HEK293 (cell line): ENCODE data around the gene ARNT2.

ENCODE experiments used
- CTCF ChIA-PET: fragments of 350-600 bp; formaldehyde crosslinking; extraction: SDS; loops from one replicate; lab custom pipeline; 2021; ENCODE audit warnings: antibody characterized with exemption; lab: Yijun Ruan, JAX
- POLR2A ChIA-PET: fragments of 300-600 bp; formaldehyde crosslinking; extraction: SDS; loops from one replicate; lab custom pipeline; 2020; ENCODE audit warnings: antibody characterized with exemption, inconsistent platforms; lab: Yijun Ruan, JAX
- H3K27ac ChIP-seq: fragments of 200-500 bp; sonication (Bioruptor generic); 2 replicates; pipeline ENCODE4 v1.5.1; 2014; ENCODE audit warnings: low read depth, low read length, control low read depth, inconsistent platforms; ENCODE audit errors: extremely low read depth
- H3K36me3 ChIP-seq, 2 experiments: fragments of 200-500 bp in 1 of 2; sonication (Bioruptor generic) in 1 of 2; 1 replicate in 1 of 2; 2 replicates in 1 of 2; pipeline ENCODE4 v1.5.1; 2014 to 2017; ENCODE audit warnings: inconsistent platforms in 2 of 2, low read length in 2 of 2; ENCODE audit not compliant: control insufficient read depth in 2 of 2, insufficient read depth in 1 of 2
- H3K4me1 ChIP-seq: fragments of 200-500 bp; sonication (Bioruptor generic); 2 replicates; pipeline ENCODE4 v1.5.1; 2014; ENCODE audit warnings: mild to moderate bottlenecking, low read length, inconsistent platforms; ENCODE audit not compliant: control insufficient read depth, insufficient read depth
- H3K4me3 ChIP-seq: 2 replicates; pipeline ENCODE4 v1.5.1; 2011; ENCODE audit warnings: low read depth, mild to moderate bottlenecking, control low read depth, low read length, moderate library complexity
- H3K9me3 ChIP-seq: fragments of 200-500 bp; sonication (Bioruptor generic); 2 replicates; pipeline ENCODE4 v1.5.1; 2014; ENCODE audit warnings: low read depth, low read length, inconsistent platforms; ENCODE audit not compliant: control insufficient read depth, insufficient read depth
- HIC1 ChIP-seq: fragments of 450-650 bp; formaldehyde crosslinking; IDR thresholded peaks from 2 replicates; pipeline ENCODE4 v1.5.1; 2016; ENCODE audit warnings: missing biosample characterization, missing genetic modification characterization
- KLF1 ChIP-seq: fragments of 450-650 bp; formaldehyde crosslinking; IDR thresholded peaks from 2 replicates; pipeline ENCODE4 v1.5.1; 2016; ENCODE audit warnings: missing biosample characterization, missing genetic modification characterization
- PRDM1 ChIP-seq: fragments of 450-650 bp; formaldehyde crosslinking; IDR thresholded peaks from 2 replicates; pipeline ENCODE4; 2016; ENCODE audit warnings: missing biosample characterization, missing genetic modification characterization
- PRDM4 ChIP-seq: fragments of 450-650 bp; formaldehyde crosslinking; IDR thresholded peaks from 2 replicates; pipeline ENCODE4 v1.5.1; 2017; ENCODE audit warnings: missing biosample characterization, missing genetic modification characterization
- ZBTB21 ChIP-seq: fragments of 450-650 bp; formaldehyde crosslinking; IDR thresholded peaks from 2 replicates; pipeline ENCODE4 v1.5.1; 2017; ENCODE audit warnings: missing biosample characterization, missing genetic modification characterization
- ZNF214 ChIP-seq: fragments of 450-650 bp; formaldehyde crosslinking; IDR thresholded peaks from 2 replicates; pipeline ENCODE4 v1.5.1; 2017; ENCODE audit warnings: missing biosample characterization, mild to moderate bottlenecking, missing genetic modification characterization, borderline replicate concordance
- ZNF248 ChIP-seq: fragments of 450-650 bp; formaldehyde crosslinking; IDR thresholded peaks from 2 replicates; pipeline ENCODE4 v1.5.1; 2017; ENCODE audit warnings: missing biosample characterization, missing genetic modification characterization
- ZNF280D ChIP-seq: fragments of 450-650 bp; formaldehyde crosslinking; IDR thresholded peaks from 2 replicates; pipeline ENCODE4 v1.5.1; 2016; ENCODE audit warnings: missing biosample characterization, missing genetic modification characterization
- ZNF366 ChIP-seq: fragments of 450-650 bp; formaldehyde crosslinking; conservative IDR thresholded peaks from 2 replicates; pipeline ENCODE4 v1.5.1; 2016; ENCODE audit warnings: missing biosample characterization, missing genetic modification characterization
- ZNF37A ChIP-seq: fragments of 450-650 bp; IDR thresholded peaks from 2 replicates; pipeline ENCODE4 v1.5.1; 2018; ENCODE audit warnings: missing biosample characterization, missing genetic modification characterization
- ZNF426 ChIP-seq: fragments of 450-650 bp; formaldehyde crosslinking; IDR thresholded peaks from 2 replicates; pipeline ENCODE4 v1.5.1; 2017; ENCODE audit warnings: missing biosample characterization, missing genetic modification characterization, mild to moderate bottlenecking, inconsistent platforms, moderate library complexity
- ZNF596 ChIP-seq: fragments of 450-650 bp; IDR thresholded peaks from 2 replicates; pipeline ENCODE4 v1.5.0; 2018; ENCODE audit warnings: missing biosample characterization, mild to moderate bottlenecking, missing genetic modification characterization, moderate library complexity
- ZNF645 ChIP-seq: fragments of 450-650 bp; formaldehyde crosslinking; IDR thresholded peaks from 2 replicates; pipeline ENCODE4; 2016; ENCODE audit warnings: missing biosample characterization, missing genetic modification characterization
- ZSCAN23 ChIP-seq: fragments of 450-650 bp; formaldehyde crosslinking; IDR thresholded peaks from 2 replicates; pipeline ENCODE4 v1.5.1; 2016; ENCODE audit warnings: missing biosample characterization, missing genetic modification characterization

ARNT2 gene

GRCh38 chr15:80559320-80559693 is 155.1 kb downstream of the ARNT2 start (continued):
- no peak for TF ChIP-seq ZNF645 (tag by site-specific recombination)

GRCh38 chr15:80559761-80560160 is 155.6 kb downstream of the ARNT2 start:
- no peak overlapping the region for H3K27ac ChIP-seq
- no peaks in the 10 kb centered on the region for H3K4me1 ChIP-seq
- no peaks in the 10 kb centered on the region; the same call in 1 of the 2 replicates for H3K9me3 ChIP-seq
- no peak overlapping the region for H3K4me3 ChIP-seq
- CTCF ChIA-PET, result interaction anchor here (0.6 kb wide), 1 partner anchor 1942 kb away, joined by 4 read pairs; no protein-coding TSS in a partner anchor
- no peak for TF ChIP-seq ZNF248 (tag by site-specific recombination)
- TF ChIP-seq ZSCAN23, result no peak
- TF ChIP-seq PRDM4 (tag by site-specific recombination), result no peak
- TF ChIP-seq ZNF366 (tag by site-specific recombination), result no peak
- TF ChIP-seq ZNF37A, result no peak
- TF ChIP-seq HIC1 (tag by site-specific recombination), result no peak
- TF ChIP-seq KLF1 (tag by site-specific recombination), result no peak
- no peak for TF ChIP-seq ZNF596
- no peak for TF ChIP-seq ZNF426 (tag by site-specific recombination)
- TF ChIP-seq PRDM1 (tag by site-specific recombination), result no peak
- no peak for TF ChIP-seq ZBTB21 (tag by site-specific recombination)
- TF ChIP-seq ZNF214 (tag by site-specific recombination), result no peak
- no peak for TF ChIP-seq ZNF280D
- TF ChIP-seq, all 188 proteins: peak for 0
- POLR2A ChIA-PET, result no interaction called here
- H3K36me3 ChIP-seq, result peaks cover 0 to 5% of the 10 kb centered on the region in 2 experiments; a peak in 2 of 3 replicates
